ENCODE measurements around the gene S1PR5. TPM values are rescaled to one million over a fixed set of nuclear protein-coding genes. Genes with fewer than 3 reads are reported as not detected.
A peak's percentile ranks its signal among the peaks of the same experiment; 100 is the strongest.

S1PR5 gene
- polyA plus RNA-seq, 3 donors: 0.18 to 0.46 TPM; not detected in 1

DNA sequence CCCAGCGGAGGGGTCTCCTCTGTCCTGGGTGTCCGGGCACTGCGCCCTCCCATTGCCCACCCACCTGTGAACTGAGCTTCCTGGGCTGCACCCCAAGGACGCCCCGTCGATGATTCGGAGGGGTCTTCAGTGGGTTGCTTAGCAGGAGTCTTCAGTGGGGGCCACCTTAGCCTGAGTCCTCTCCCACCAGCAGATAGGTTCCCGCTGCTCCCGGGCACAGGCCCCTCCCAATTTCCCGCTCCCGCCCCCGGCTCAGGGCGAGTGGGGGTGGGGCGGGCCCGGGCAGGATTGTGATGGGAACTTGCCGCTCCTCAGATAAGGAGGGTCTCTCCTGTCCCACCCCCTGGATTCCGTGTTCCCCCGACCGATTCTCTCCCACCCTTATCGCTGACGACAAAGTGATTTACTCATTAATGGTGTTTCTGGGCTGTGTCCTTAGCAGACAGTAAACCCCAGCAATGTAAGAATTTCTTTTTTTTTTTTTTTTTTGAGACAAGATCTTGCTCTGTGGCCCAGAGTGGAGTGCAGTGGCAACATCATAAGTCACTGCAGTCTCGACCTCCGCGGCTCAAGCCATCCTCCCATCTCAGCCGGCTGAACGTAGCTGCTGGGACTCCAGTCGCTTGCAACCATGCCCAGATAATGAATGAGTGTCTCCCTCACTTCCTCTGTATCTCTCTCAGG lies 655 bp upstream of the S1PR5 start:
- WGBS (ENCODE audit: insufficient coverage): 0% methylated on average over 12 of the region's 27 CpGs
- H2AFZ ChIP-seq (ENCODE audit: insufficient read depth, low read depth, low read length, poor library complexity, severe bottlenecking): no peak overlapping the region
- H3K79me2 ChIP-seq (ENCODE audit: insufficient read depth, low read length): no peaks in the 10 kb centered on the region
- Mint-ChIP-seq H3K4me3 (peak overlapping the region; percentile 55 to 86), H3K9me3 (peaks cover 0 to 24% (median 16%) of the 10 kb centered on the region in 7 donors), H3K4me1 (peaks cover 29% of the 10 kb centered on the region), H3K36me3 (peaks cover 3 to 21% of the 10 kb centered on the region in 2 donors), H3K27ac (peak overlapping the region in 1 of 7 donors; percentile 38), H3K27me3 (ENCODE audit: low read depth in 3 of 3) (peaks cover 66 to 86% (median 75%) of the 10 kb centered on the region in 3 donors)
- H3K9ac ChIP-seq (ENCODE audit: insufficient read depth, low read length, poor library complexity, severe bottlenecking): no peak overlapping the region
- H3K4me2 ChIP-seq (replicated peaks; ENCODE audit: extremely low read depth, low read length, poor library complexity, severe bottlenecking): peak overlapping the region; percentile 46
- peaks cover 16 to 33% of the 10 kb centered on the region in 2 donors for H3K4me1 ChIP-seq (ENCODE audit: control insufficient read depth in 1 of 2, insufficient read depth in 2 of 2, low read length in 2 of 2)
- peaks cover 0 to 44% of the 10 kb centered on the region in 2 donors for H3K9me3 ChIP-seq (replicated peaks in 1 of 2; ENCODE audit: control insufficient read depth in 1 of 2, insufficient read depth in 1 of 2, low read length in 2 of 2)
- no peaks in the 10 kb centered on the region for H4K20me1 ChIP-seq (ENCODE audit: insufficient read depth, low read length)
- peak in 1 of 3 donors; percentile 7 for DNase-seq
- H3K27ac ChIP-seq (ENCODE audit: low read depth in 1 of 2, low read length in 2 of 2): no peak overlapping the region
- no peak overlapping the region for H3K4me3 ChIP-seq (replicated peaks in 1 of 3; ENCODE audit: low read depth in 2 of 3, low read length in 3 of 3)
- H3K27me3 ChIP-seq (ENCODE audit: control insufficient read depth in 2 of 2, insufficient read depth in 2 of 2, low read length in 2 of 2): peaks cover 48 to 77% of the 10 kb centered on the region in 2 donors
- no peaks in the 10 kb centered on the region for H3K36me3 ChIP-seq (replicated peaks in 1 of 2; ENCODE audit: control insufficient read depth in 1 of 2, insufficient read depth in 2 of 2, low read length in 2 of 2)
- intact Hi-C loops (cut with micrococcal nuclease): no loop called here
- TF ChIP-seq, protein P1, sequence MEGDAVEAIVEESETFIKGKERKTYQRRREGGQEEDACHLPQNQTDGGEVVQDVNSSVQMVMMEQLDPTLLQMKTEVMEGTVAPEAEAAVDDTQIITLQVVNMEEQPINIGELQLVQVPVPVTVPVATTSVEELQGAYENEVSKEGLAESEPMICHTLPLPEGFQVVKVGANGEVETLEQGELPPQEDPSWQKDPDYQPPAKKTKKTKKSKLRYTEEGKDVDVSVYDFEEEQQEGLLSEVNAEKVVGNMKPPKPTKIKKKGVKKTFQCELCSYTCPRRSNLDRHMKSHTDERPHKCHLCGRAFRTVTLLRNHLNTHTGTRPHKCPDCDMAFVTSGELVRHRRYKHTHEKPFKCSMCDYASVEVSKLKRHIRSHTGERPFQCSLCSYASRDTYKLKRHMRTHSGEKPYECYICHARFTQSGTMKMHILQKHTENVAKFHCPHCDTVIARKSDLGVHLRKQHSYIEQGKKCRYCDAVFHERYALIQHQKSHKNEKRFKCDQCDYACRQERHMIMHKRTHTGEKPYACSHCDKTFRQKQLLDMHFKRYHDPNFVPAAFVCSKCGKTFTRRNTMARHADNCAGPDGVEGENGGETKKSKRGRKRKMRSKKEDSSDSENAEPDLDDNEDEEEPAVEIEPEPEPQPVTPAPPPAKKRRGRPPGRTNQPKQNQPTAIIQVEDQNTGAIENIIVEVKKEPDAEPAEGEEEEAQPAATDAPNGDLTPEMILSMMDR (IDR thresholded peaks at IDR 0.05): no peak

DNA sequence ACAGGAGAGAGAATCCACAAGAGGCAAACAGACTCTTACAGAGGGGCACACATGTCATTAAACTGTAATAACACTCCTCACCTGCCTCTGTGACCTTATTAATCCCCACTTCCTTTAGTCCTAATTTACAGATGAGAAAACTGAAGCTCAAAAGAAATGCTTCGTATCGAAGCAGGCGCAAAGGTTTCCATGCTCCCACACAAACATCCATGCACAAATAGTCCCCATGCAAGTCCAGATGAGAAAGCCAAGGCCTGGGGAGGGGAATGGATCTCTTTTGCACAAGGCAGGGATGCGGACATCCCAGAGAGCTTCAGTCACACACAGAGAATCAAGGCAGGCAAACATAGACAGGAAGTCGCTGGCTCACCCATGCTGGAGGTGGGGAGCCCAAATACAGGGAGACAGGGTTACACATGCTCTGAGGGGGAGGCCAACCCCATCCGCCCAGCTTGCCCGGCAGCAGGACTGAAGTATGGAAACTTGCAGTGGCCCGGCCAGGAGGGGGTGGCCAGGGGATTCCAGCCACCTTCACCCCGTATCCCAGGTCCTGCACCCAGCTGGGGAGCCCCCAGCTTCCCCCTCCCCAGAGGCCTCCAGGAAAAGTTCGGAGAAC lies 468 bp downstream of the S1PR5 start:
- no peak overlapping the region for H3K4me3 ChIP-seq (replicated peaks in 1 of 3; ENCODE audit: low read depth in 2 of 3, low read length in 3 of 3)
- Mint-ChIP-seq H3K4me3 (peak overlapping the region; percentile 63 to 64), H3K36me3 (peaks cover 3 to 22% of the 10 kb centered on the region in 2 donors), H3K27me3 (ENCODE audit: low read depth in 3 of 3) (peaks cover 67 to 86% (median 72%) of the 10 kb centered on the region in 3 donors), H3K9me3 (peaks cover 0 to 24% (median 16%) of the 10 kb centered on the region in 7 donors), H3K4me1 (peaks cover 36% of the 10 kb centered on the region), H3K27ac (no peak overlapping the region)
- H3K79me2 ChIP-seq (ENCODE audit: insufficient read depth, low read length): no peaks in the 10 kb centered on the region
- H3K27ac ChIP-seq (ENCODE audit: low read depth in 1 of 2, low read length in 2 of 2): no peak overlapping the region
- DNase-seq: no peak
- intact Hi-C loops (cut with micrococcal nuclease): no loop called here
- no peaks in the 10 kb centered on the region for H4K20me1 ChIP-seq (ENCODE audit: insufficient read depth, low read length)
- H3K36me3 ChIP-seq (replicated peaks in 1 of 2; ENCODE audit: control insufficient read depth in 1 of 2, insufficient read depth in 2 of 2, low read length in 2 of 2): no peaks in the 10 kb centered on the region
- WGBS (ENCODE audit: insufficient coverage): 69% methylated on average over 5 of the region's 10 CpGs
- TF ChIP-seq, protein P1 (IDR thresholded peaks at IDR 0.05): no peak
- H3K4me1 ChIP-seq (ENCODE audit: control insufficient read depth in 1 of 2, insufficient read depth in 2 of 2, low read length in 2 of 2): peaks cover 23 to 40% of the 10 kb centered on the region in 2 donors
- H3K9me3 ChIP-seq (replicated peaks in 1 of 2; ENCODE audit: control insufficient read depth in 1 of 2, insufficient read depth in 1 of 2, low read length in 2 of 2): peaks cover 0 to 44% of the 10 kb centered on the region in 2 donors
- peak overlapping the region; percentile 46 for H3K4me2 ChIP-seq (replicated peaks; ENCODE audit: extremely low read depth, low read length, poor library complexity, severe bottlenecking)
- peaks cover 50 to 76% of the 10 kb centered on the region in 2 donors for H3K27me3 ChIP-seq (ENCODE audit: control insufficient read depth in 2 of 2, insufficient read depth in 2 of 2, low read length in 2 of 2)
- H3K9ac ChIP-seq (ENCODE audit: insufficient read depth, low read length, poor library complexity, severe bottlenecking): no peak overlapping the region
- no peak overlapping the region for H2AFZ ChIP-seq (ENCODE audit: insufficient read depth, low read depth, low read length, poor library complexity, severe bottlenecking)

All from CD14-positive monocyte (primary cell).